B cell (primary cell): ENCODE measurements around the gene MROH8. TPM values are rescaled to one million over a fixed set of nuclear protein-coding genes. Genes with fewer than 3 reads are reported as not detected.
"Not testable (repeated sequence)": the region's sequence is repeated elsewhere in the genome, so short reads cannot be mapped to it uniquely, and the experiment has no call there.

Source experiments
- ATAC-seq: fragments of 200-7000 bp; cut with Tn5 transposase; one replicate; pipeline ENCODE4 v1.10.0; 2021; ENCODE audit warnings: low read depth, mild to moderate bottlenecking, moderate number of reproducible peaks, moderate library complexity
- CTCF ChIA-PET: fragments of 350-600 bp; sonication (Branson Sonifier 250); formaldehyde crosslinking; loops from one replicate; lab custom pipeline; 2021; ENCODE audit warnings: antibody characterized with exemption, inconsistent platforms; lab: Charles Lee
- POLR2A ChIA-PET: fragments of 350-600 bp; sonication (Branson Sonifier 250); formaldehyde crosslinking; loops from one replicate; lab custom pipeline; 2021; ENCODE audit warnings: antibody characterized with exemption; lab: Charles Lee
- DNase-seq: peaks from one replicate; pipeline ENCODE4 v3.0.0; 2013
- H2AFZ ChIP-seq: 2 replicates; pipeline ENCODE4 v1.6.1; 2012; ENCODE audit warnings: mild to moderate bottlenecking, low read depth, low read length; ENCODE audit not compliant: insufficient read depth, poor library complexity, severe bottlenecking
- H3K27ac ChIP-seq, 2 donors: 1 replicate in 1 of 2; 2 replicates in 1 of 2; pipeline ENCODE4 v1.5.1; 2012 to 2013; ENCODE audit warnings: low read length in 2 of 2, mild to moderate bottlenecking in 2 of 2, moderate library complexity in 1 of 2
- H3K27me3 ChIP-seq, 4 experiments: fragments of 200-600 bp in 1 of 4; sonication (generic) in 1 of 4; replicated peaks in 1 of 4; 1 replicate in 2 of 4; 2 replicates in 2 of 4; pipeline versions ENCODE4 v1.6.1 to v1.7.0; 2013 to 2016; ENCODE audit warnings: low read length in 3 of 4, mild to moderate bottlenecking in 2 of 4, mixed read lengths in 1 of 4, moderate library complexity in 1 of 4; ENCODE audit not compliant: insufficient read depth in 4 of 4, control insufficient read depth in 3 of 4; ENCODE audit errors: control extremely low read depth in 1 of 4
- H3K36me3 ChIP-seq, 2 experiments: replicated peaks in 1 of 2; 1 replicate in 1 of 2; 2 replicates in 1 of 2; pipeline versions ENCODE4 v1.6.1 to v1.7.1; 2013; ENCODE audit warnings: low read length in 1 of 2; ENCODE audit not compliant: insufficient read depth in 2 of 2, control insufficient read depth in 1 of 2; ENCODE audit errors: control extremely low read depth in 1 of 2, extremely low read depth in 1 of 2
- H3K4me1 ChIP-seq, 2 donors: fragments of 200-600 bp in 1 of 2; sonication (generic) in 1 of 2; 1 replicate in 1 of 2; 2 replicates in 1 of 2; pipeline versions ENCODE4 v1.5.1 to v1.6.1; 2013 to 2017; ENCODE audit warnings: low read length in 2 of 2; ENCODE audit not compliant: control insufficient read depth in 2 of 2, insufficient read depth in 2 of 2
- H3K4me2 ChIP-seq: replicated peaks from 2 replicates; pipeline ENCODE3; 2012; ENCODE audit warnings: mild to moderate bottlenecking, low read depth, low read length; ENCODE audit not compliant: poor library complexity, severe bottlenecking
- H3K4me3 ChIP-seq, 5 experiments: fragments of 200-600 bp in 1 of 5; sonication (generic) in 1 of 5; 1 replicate in 3 of 5; 2 replicates in 2 of 5; pipeline versions ENCODE4 v1.5.1 to v1.7.0; 2011 to 2016; ENCODE audit warnings: low read length in 4 of 5, mild to moderate bottlenecking in 4 of 5, low read depth in 2 of 5, control low read depth in 1 of 5, moderate library complexity in 1 of 5; ENCODE audit not compliant: insufficient read depth in 1 of 5; ENCODE audit errors: control extremely low read depth in 1 of 5, extremely low read depth in 1 of 5
- H3K79me2 ChIP-seq: fragments of 200-600 bp; sonication (generic); one replicate; pipeline ENCODE4 v1.6.0; 2016; ENCODE audit warnings: low read length; ENCODE audit not compliant: control insufficient read depth, insufficient read depth
- H3K9ac ChIP-seq: fragments of 200-600 bp; sonication (generic); 2 replicates; pipeline ENCODE4 v1.6.1; 2017; ENCODE audit warnings: mild to moderate bottlenecking, low read length, moderate library complexity
- H3K9me3 ChIP-seq, 3 donors: one replicate each; pipeline versions ENCODE4 v1.6.1 to v1.7.1; 2013; ENCODE audit warnings: low read length in 2 of 3; ENCODE audit not compliant: control insufficient read depth in 2 of 3, insufficient read depth in 1 of 3; ENCODE audit errors: control extremely low read depth in 1 of 3
- H4K20me1 ChIP-seq: 2 replicates; pipeline ENCODE4 v1.6.0; 2012; ENCODE audit warnings: mild to moderate bottlenecking, low read length; ENCODE audit not compliant: insufficient read depth, control insufficient read depth, poor library complexity, severe bottlenecking
- H3K27ac Mint-ChIP-seq: one replicate; pipeline ENCODE4 v1.8.0; 2021; ENCODE audit warnings: mixed read lengths
- H3K27me3 Mint-ChIP-seq: one replicate; pipeline ENCODE4 v1.8.0; 2021; ENCODE audit warnings: mixed read lengths
- H3K4me1 Mint-ChIP-seq: one replicate; pipeline ENCODE4 v1.8.0; 2021; ENCODE audit warnings: mixed read lengths
- H3K4me3 Mint-ChIP-seq: one replicate; pipeline ENCODE4 v1.8.0; 2021; ENCODE audit warnings: mixed read lengths
- H3K9me3 Mint-ChIP-seq: one replicate; pipeline ENCODE4 v1.8.0; 2022; ENCODE audit warnings: mixed read lengths; ENCODE audit not compliant: insufficient read depth
- EZH2 ChIP-seq: IDR thresholded peaks from 2 replicates; pipeline ENCODE4 v1.6.1; 2012; ENCODE audit warnings: borderline replicate concordance, low read depth, mild to moderate bottlenecking, moderate library complexity, low read length; ENCODE audit not compliant: insufficient read depth, poor library complexity, severe bottlenecking
- WGBS: methylation state at CpG from one replicate; pipeline ENCODE4 v1.1.5; 2013; ENCODE audit warnings: missing lambda C conversion rate; ENCODE audit not compliant: insufficient coverage; 5-methylcytosine and 5-hydroxymethylcytosine counted together
- intact Hi-C: fragments of 100-400 bp; cut with micrococcal nuclease; formaldehyde crosslinking; loops from one replicate; pipeline ENCODE4 v1.10.0; 2022
- polyA plus RNA-seq: library from polyadenylated mRNA; depleted of rRNA; stranded (reverse); fragments of >200 nt; gene quantifications from 2 replicates; pipeline ENCODE4 v1.2.3, GENCODE V29; 2012
- total RNA-seq, 2 donors: library from RNA; stranded (reverse); fragments of 120-200 nt in 1 of 2; gene quantifications; 1 replicate in 1 of 2; 2 replicates in 1 of 2; pipeline versions ENCODE4 v1.2.3 to v1.2.4, GENCODE V29; 2013 to 2022
- TF ChIP-seq, protein P1 (sequence below): fragments of 200-600 bp; IDR thresholded peaks from one replicate; pipeline ENCODE4 v1.8.0; 2022; ENCODE audit warnings: antibody characterized with exemption, mild to moderate bottlenecking

The MROH8 gene
- total and polyA plus RNA-seq, 2 donors (not counting 1 experiment from before 2014, with no cell fraction given): 3.8 to 4.6 TPM

DNA sequence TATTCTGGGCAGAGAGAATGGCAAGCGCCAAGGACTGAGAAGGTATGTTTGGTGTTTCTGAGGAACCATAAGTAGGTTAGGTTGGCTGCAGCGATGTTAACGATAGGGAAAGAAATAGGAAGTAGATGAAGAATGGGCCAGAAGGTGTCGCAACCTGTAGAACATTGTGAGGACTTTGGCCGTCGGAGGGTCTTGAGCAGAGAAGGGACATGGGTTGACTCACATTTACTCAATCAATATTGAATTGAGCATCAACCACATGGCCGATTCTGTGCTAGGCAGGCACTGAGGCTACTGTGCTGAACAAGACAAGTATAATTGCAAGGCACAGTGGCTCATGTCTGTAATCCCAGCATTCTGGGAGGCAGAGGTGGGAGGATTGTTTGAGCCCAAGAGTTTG, 27.1 kb downstream of the MROH8 start:
- H3K4me2 ChIP-seq: no peak overlapping the region
- no peaks in the 10 kb centered on the region for H3K9me3 ChIP-seq
- no peaks in the 10 kb centered on the region for H3K27me3 ChIP-seq
- ChIA-PET POLR2A (no interaction called here), CTCF (no interaction called here)
- H2AFZ ChIP-seq: no peak overlapping the region
- ATAC-seq (no peak), DNase-seq (no peak)
- TF ChIP-seq, protein P1, sequence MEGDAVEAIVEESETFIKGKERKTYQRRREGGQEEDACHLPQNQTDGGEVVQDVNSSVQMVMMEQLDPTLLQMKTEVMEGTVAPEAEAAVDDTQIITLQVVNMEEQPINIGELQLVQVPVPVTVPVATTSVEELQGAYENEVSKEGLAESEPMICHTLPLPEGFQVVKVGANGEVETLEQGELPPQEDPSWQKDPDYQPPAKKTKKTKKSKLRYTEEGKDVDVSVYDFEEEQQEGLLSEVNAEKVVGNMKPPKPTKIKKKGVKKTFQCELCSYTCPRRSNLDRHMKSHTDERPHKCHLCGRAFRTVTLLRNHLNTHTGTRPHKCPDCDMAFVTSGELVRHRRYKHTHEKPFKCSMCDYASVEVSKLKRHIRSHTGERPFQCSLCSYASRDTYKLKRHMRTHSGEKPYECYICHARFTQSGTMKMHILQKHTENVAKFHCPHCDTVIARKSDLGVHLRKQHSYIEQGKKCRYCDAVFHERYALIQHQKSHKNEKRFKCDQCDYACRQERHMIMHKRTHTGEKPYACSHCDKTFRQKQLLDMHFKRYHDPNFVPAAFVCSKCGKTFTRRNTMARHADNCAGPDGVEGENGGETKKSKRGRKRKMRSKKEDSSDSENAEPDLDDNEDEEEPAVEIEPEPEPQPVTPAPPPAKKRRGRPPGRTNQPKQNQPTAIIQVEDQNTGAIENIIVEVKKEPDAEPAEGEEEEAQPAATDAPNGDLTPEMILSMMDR: no peak
- TF ChIP-seq EZH2: no peak
- no peaks in the 10 kb centered on the region for H3K4me1 ChIP-seq
- H3K9ac ChIP-seq: no peak overlapping the region
- no peaks in the 10 kb centered on the region for H3K36me3 ChIP-seq
- no peaks in the 10 kb centered on the region for H3K4me1 Mint-ChIP-seq
- H3K27ac Mint-ChIP-seq: no peak overlapping the region
- H3K27me3 Mint-ChIP-seq: no peaks in the 10 kb centered on the region
- no peak overlapping the region for H3K27ac ChIP-seq
- intact Hi-C loops: no loop called here
- no peaks in the 10 kb centered on the region for H3K79me2 ChIP-seq
- no peak overlapping the region for H3K4me3 Mint-ChIP-seq
- no peaks in the 10 kb centered on the region for H3K9me3 Mint-ChIP-seq
- WGBS: 98% methylated on average over 3 of the region's 7 CpGs
- H3K4me3 ChIP-seq: no peak overlapping the region
- no peaks in the 10 kb centered on the region for H4K20me1 ChIP-seq

DNA sequence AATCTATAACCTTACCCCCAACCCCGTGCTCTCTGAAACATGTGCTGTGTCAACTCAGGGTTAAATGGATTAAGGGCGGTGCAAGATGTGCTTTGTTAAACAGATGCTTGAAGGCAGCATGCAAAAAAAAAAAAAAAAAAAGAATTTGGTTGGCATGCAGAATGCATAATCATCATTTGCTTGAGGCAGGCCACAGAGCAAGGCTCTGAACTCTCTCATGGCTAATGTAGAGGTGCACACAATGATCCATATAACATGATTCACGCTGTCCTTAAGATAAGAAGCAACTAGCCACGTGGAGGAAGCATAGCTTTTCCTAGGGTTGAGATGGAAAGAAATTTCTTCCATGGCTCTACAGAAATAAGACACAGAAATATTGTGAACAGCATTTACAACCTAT, 27.8 kb downstream of the MROH8 start:
- WGBS: no CpG with 5 or more reads among the region's 4 CpGs
- TF ChIP-seq, protein P1: no peak
- no peak for TF ChIP-seq EZH2
- H3K4me3 Mint-ChIP-seq: no peak overlapping the region
- ChIA-PET CTCF (no interaction called here), POLR2A (no interaction called here)
- H3K4me3 ChIP-seq: no peak overlapping the region
- H3K9ac ChIP-seq: no peak overlapping the region
- no peak overlapping the region for H3K27ac Mint-ChIP-seq
- no peaks in the 10 kb centered on the region for H3K36me3 ChIP-seq
- H3K4me1 ChIP-seq: no peaks in the 10 kb centered on the region
- H2AFZ ChIP-seq: no peak overlapping the region
- intact Hi-C loops: no loop called here
- no peaks in the 10 kb centered on the region for H3K4me1 Mint-ChIP-seq
- no peaks in the 10 kb centered on the region for H3K27me3 ChIP-seq
- DNase-seq: no peak
- H4K20me1 ChIP-seq: no peaks in the 10 kb centered on the region
- no peak overlapping the region for H3K27ac ChIP-seq
- no peaks in the 10 kb centered on the region for H3K9me3 Mint-ChIP-seq
- no peaks in the 10 kb centered on the region for H3K9me3 ChIP-seq
- no peaks in the 10 kb centered on the region for H3K79me2 ChIP-seq
- no peaks in the 10 kb centered on the region for H3K27me3 Mint-ChIP-seq
- H3K4me2 ChIP-seq: no peak overlapping the region
- ATAC-seq: no peak

DNA sequence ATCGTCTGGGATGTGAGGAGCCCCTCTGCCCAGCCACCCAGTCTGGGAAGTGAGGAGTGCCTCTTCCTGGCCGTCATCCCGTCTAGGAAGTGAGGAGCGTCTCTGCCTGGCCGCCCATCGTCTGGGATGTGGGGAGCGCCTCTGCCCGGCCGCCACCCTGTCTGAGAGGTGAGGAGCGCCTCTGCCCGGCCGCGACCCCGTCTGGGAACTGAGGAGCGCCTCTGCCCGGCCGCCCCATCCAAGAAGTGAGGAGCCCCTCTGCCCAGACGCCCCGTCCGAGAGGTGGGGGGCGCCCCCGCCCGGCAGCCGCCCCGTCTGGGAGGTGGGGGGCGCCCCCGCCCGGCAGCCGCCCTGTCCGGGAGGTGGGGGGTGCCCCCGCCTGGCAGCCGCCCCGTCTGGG, 28.5 kb downstream of the MROH8 start:
- H4K20me1 ChIP-seq, H3K27me3 Mint-ChIP-seq, H3K79me2 ChIP-seq, CTCF ChIA-PET, H3K4me1 Mint-ChIP-seq, H3K9me3 ChIP-seq, H3K4me1 ChIP-seq, ATAC-seq, H3K27me3 ChIP-seq, H3K36me3 ChIP-seq, H3K27ac ChIP-seq, H3K9me3 Mint-ChIP-seq, H3K4me2 ChIP-seq, intact Hi-C loops, H3K4me3 Mint-ChIP-seq, H3K4me3 ChIP-seq, DNase-seq, H3K9ac ChIP-seq, H2AFZ ChIP-seq, H3K27ac Mint-ChIP-seq, POLR2A ChIA-PET: not testable (repeated sequence)
- WGBS: over 99% methylated on average over 16 of the region's 33 CpGs
